ENCODE results near the gene ZNF462. TPM values are rescaled to one million over a fixed set of nuclear protein-coding genes. Genes with fewer than 3 reads are reported as not detected.

Gene ZNF462
- total RNA-seq, 2 donors from 2014 or later = 20.9 to 30.5 TPM

DNA sequence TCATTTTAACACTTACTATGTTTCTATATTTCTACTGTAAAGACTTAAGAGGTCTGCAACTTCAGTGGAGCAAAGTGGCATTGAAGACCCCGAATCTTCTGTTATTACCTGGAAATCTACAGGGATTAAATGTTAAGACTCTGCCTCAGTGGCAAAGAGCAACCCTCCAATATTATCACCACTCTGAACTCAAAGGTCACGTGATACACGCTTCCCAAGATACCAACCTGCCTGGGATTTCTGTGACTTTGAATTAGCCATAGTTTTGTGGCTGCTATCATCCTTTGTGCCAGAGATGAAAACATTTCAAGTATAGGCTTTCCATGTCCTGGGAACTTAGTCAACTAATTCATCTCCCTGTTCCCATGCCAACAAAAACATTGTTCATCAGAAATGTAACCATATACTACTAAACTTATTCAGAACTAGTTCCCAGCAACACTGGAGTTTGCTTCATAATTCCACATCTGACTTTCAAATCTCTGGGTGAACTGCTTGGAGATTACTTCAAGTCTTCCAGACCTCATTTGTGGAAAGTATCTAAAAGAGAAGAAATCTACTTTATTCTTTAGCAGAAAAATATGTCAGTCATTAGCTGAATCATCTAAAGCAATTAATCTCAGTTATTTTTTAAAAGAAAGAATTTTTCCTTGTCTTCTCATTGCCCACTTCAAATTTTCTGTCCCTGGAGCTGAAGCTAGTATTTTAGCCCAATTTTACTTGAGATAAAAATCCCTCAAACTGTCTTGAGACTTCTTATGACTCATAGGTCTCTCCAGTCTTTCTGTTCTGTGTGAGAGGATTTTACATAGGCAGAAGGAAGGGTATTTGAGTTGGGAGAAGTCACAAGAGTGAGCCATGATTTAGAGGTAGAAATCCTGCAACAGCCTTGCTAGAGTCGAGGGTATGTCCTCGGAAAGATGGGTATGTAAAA, 83.0 kb downstream of the ZNF462 start:
- Histone ChIP-seq H3K4me3 (no peak overlapping the region), H3K27ac (peak overlapping the region in 1 of 2 donors; percentile 36), H3K36me3 (peaks cover 5% of the 10 kb centered on the region), H3K9me3 (no peaks in the 10 kb centered on the region), H3K4me1 (peaks cover 0 to 11% of the 10 kb centered on the region in 2 donors), H3K27me3 (no peaks in the 10 kb centered on the region)
- no peak for DNase-seq (ENCODE audit: low spot score)
- no peak for TF ChIP-seq CTCF (IDR thresholded peaks at IDR 0.05)

DNA sequence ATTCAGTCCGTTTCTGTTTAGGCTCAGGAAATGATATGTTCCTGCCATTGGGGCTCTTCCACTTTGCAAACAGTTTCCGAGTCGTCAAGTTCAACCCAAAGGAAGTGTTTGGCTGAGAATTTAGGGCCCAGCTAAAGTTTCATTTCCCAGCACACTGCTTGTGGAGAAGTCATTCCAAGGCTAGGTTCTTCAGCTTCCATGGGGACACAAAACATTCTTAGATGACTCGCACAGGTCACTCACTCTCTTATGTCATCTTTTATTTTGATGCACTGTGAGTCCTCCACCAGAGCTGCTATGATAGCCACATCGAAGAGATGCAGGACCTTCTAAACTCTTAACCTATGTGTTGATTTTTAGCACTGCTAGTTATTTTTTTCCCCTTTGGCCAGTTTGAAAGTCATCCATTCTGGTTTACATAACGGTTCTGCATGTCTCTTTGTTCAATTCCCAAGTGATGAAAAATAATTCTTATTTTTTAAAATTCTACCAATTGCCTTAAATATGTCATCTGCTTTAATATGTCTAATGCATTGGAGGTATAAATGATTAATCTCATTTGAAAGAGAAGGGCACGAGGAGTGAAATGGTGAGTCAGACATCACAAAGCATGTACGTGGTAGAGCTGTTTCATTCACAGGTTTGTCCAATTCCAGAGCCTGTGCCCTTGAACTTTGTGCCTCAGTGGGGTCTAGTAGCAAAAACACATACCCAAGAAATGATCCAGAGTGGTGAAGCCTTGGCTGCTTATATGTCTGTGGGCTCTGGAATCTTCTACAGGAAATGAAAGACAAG, 84.3 kb downstream of the ZNF462 start:
- H3K36me3 ChIP-seq = no peaks in the 10 kb centered on the region
- no peak for TF ChIP-seq CTCF (IDR thresholded peaks at IDR 0.05)
- H3K27ac ChIP-seq = no peak overlapping the region

DNA sequence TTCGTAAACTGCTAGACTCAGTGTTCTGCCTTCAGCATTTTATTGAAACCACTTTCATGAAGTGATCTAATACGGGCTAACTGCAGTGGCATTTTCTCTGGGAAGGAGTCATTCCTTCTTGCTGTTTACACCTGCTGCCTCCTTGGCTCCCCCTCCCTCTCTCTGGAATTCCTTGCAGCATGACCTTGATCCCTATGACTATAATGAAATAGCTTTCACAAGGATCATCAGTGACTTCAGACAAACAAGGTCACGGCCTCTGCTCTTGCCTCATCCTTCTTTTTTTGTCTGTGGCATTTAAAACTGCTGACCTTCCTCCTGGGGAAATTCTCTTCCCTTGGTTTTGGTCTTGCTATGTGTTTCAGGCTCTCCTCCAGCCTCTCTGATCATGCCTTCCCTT, 90.2 kb downstream of the ZNF462 start:
- H3K9me3 ChIP-seq = no peaks in the 10 kb centered on the region
- no peak overlapping the region for H3K27ac ChIP-seq
- no peak for DNase-seq (ENCODE audit: low spot score)
- no peak overlapping the region for H3K4me3 ChIP-seq
- no peaks in the 10 kb centered on the region for H3K27me3 ChIP-seq
- no peaks in the 10 kb centered on the region for H3K4me1 ChIP-seq
- H3K36me3 ChIP-seq = no peaks in the 10 kb centered on the region
- TF ChIP-seq CTCF (IDR thresholded peaks at IDR 0.05) = no peak

More for the DNA sequence above, 84.3 kb downstream of the ZNF462 start:
- H3K27me3 ChIP-seq = no peaks in the 10 kb centered on the region
- H3K4me1 ChIP-seq = peaks cover 0 to 11% of the 10 kb centered on the region in 2 donors
- H3K9me3 ChIP-seq = no peaks in the 10 kb centered on the region
- no peak overlapping the region for H3K4me3 ChIP-seq
- DNase-seq (ENCODE audit: low spot score) = no peak

DNA sequence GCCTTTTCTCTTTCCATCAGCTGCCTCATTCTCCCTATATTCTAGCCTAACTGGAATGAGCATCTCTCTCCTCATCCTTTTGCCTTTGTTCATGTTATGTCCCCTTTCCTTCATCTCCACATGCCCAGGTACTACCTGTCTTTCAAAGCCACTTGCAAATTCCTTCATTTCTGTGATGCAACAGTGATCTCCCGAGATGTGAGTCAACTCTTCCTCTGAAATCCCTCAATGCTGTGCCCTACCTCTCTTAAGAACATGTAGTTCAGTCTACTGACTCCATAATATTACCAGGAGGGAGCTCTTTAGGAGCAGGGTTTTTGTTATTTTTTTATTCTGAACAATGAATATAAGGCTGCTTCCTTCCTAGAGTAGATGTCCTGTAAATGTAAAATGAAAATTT, 91.6 kb downstream of the ZNF462 start:
- Histone ChIP-seq H3K27ac (no peak overlapping the region), H3K36me3 (no peaks in the 10 kb centered on the region), H3K9me3 (no peaks in the 10 kb centered on the region), H3K27me3 (no peaks in the 10 kb centered on the region), H3K4me1 (no peaks in the 10 kb centered on the region), H3K4me3 (no peak overlapping the region)
- no peak for DNase-seq (ENCODE audit: low spot score)
- TF ChIP-seq CTCF (IDR thresholded peaks at IDR 0.05) = no peak

GRCh38 chr9:106954974-106955850, 92.2 kb downstream of the ZNF462 start:
- Histone ChIP-seq H3K9me3 (no peaks in the 10 kb centered on the region), H3K4me3 (no peak overlapping the region), H3K36me3 (no peaks in the 10 kb centered on the region), H3K4me1 (no peaks in the 10 kb centered on the region), H3K27me3 (no peaks in the 10 kb centered on the region), H3K27ac (no peak overlapping the region)
- DNase-seq (ENCODE audit: low spot score) = no peak
- TF ChIP-seq CTCF (IDR thresholded peaks at IDR 0.05) = no peak

Data from right atrium auricular region (tissue), 2 donors.